Dedifferentiated amniotic fluid mesenchymal stem cell (primary cell): Measurements from ENCODE around the gene AGPAT2.

ENCODE experiments used
- DNase-seq: peaks from one replicate; pipeline ENCODE4 v3.0.0-alpha.2; 2016; ENCODE audit errors: extremely low spot score

The AGPAT2 gene

GRCh38 chr9:136686794-136687711 is at the start of gene AGPAT2:
AGPAT2 (minus strand) TSS chr9:136687457; CDS start chr9:136687357, 100 bp downstream.
- DNase-seq = no peak

- no peak for DNase-seq
These were observed 48.7 kb upstream of the AGPAT2 start for GRCh38 chr9:136735812-136736480.

DNA sequence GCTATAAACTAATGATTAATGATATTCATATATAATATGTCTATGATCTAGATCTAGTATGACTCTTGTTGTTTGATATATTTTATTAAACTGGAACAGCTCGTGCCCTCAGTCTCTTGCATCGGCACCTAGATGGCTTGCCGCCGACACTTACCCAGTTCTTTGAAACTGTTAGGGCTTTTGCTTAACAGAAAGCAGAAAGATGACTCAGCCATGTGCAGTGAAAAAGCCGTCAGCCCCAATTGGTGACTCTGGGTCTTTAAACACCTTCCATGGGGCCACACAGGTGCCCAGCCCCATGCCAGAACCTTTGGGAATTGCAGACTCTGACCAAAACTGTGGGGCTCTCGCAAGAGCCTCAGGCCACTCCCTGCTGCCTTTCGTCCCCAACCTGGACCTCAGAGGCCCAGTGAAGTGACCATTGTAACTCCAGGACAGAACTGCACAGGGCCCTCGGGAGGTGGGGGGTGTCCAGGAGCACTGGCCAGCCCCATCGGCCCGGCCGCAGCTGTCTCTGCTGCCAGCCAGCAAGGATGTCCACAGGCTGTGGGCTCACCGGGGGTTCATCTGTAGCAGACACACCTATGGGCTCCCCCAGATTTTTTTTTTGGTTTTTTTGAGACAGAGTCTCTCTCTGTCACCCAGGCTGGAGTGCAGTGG is 47.7 kb upstream of the AGPAT2 start:
- no peak for DNase-seq

DNA sequence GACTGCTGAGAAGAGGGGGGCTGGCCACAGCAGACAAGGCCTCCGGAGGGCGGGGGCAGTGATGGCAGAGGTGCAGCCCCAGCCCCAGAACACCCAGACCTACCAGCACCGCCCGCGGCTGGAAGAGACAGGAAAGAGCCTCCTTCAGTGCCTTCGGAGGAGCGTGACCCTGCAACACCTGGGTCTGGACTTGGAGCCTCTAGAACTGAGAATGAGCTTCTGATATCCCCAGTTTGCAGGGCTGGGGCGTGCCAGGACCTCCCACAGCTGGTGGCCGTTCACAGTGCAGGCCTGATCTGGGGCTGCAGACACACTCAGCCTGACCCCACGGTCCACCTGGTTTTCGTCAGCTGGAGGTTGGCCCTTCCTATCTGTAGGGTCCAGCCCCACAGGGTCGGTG is 46.4 kb upstream of the AGPAT2 start:
- no peak for DNase-seq

GRCh38 chr9:136732444-136733178 is 45.4 kb upstream of the AGPAT2 start:
- no peak for DNase-seq

DNA sequence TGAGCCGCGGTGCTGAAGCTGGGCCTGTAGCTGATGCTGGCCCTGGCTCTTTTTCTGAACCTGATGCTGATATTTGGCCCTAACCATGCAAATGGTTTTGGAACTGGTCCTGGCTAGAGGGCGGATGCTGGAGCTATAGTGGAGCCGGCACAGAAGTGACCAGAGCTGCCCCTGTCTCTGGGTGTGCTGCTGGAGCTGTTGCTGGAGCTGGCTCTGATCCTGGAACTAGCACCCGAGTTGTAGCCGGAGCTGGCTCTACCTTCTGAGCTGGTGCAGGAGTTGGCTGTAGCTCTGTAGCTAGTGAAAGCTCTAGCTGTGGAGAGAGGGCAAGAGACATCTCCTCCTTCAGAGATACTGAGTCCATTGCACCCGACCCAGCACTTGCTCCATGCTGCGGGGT is 42.7 kb upstream of the AGPAT2 start:
- no peak for DNase-seq

DNA sequence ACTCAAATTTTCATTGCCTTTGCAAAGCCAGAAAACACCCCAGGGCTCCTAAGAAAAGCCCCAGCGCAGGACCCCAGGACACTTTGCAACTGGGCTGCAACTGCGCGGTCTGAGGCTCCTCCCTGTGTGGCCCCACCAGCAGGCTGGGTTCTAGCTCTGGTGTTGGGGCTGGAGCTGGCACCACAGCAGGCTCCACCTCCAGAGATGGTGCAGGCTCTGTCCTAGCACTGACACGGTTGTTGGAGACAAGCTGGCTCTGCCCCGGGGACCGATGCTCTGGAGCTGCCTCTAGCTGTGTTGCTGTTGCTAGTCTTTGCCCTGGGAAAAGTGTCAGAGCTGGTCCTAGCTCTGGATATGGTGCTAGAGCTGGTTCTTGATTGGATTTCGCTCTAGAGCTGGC is 41.9 kb upstream of the AGPAT2 start:
- no peak for DNase-seq

DNA sequence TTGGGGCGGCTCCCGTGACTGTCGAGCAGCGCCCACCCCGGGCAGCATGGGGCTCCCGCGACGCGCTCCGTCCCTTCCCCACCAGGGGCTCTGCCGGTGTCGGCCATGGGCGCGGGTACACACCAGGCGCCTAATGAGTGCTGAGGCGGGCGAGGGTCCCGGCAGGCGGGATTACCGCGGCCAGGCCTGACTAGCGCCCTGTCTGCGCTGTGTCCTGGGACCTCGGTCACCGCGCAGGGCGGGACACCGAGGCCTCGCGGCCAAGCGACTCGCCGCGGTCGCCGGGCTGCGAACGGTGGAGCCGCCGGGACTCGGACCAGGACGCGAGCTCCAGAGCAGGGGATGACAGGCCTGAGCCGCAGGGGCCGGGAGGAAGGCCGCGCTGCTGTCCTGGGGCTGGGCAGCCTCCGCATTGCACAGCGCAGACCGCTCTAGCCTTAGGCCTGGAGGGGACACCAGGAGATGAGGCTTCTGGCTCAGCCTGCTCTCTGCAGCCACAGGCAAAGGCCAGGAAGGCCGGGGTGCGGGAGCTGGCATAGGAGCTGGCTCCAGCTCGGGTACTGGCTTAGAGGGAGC is 41.4 kb upstream of the AGPAT2 start:
- DNase-seq = no peak

DNA sequence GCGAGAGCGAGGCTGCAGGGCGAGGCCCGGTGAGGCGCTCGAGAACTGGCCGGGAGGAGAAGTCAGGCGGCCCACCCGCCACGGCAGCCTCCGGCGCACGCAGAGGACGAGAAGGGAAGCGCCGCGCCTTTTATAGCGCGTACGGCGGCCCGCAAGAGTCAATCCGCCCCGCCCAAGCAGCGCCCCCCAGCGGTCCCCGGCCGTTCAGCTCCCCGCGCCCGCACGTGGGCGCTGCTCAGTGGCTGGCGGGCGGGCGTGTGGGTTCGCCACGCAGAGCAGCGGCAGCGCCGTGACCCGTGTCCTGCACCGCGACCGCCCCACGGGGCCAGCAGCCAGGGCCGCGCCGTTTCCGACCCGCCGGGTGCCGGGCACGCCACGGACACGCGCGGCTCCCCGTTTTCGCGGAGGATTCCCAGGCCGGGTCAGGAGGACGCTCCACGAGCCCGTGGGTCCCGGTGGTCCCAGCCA is 40.9 kb upstream of the AGPAT2 start:
- DNase-seq = peak; percentile 60

DNA sequence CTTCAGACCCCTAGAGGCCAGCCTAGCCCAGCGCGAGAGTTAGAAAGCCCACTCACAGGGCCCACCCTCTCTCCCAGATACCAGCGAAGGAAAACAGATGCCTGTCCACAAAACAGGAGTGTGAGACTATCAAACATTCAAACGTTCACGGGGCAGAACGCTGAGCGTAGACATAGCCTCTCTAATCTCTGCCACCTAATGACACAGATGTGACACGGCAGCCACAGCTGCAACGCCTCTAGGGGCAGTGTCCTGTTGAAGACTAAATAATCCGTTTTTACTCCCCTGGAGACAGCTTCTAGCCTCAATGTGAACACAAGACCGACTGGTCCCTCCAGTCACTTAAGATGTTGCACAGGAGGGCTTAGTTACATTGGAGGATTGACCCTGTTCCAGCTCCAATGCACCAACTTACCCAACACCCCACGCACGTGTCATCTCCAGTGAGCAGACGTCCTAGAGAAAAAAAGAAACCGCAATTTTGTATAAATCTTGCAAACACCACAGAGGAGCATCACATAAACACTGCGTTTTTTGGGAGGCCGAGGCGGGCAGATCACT is 39.5 kb upstream of the AGPAT2 start:
- no peak for DNase-seq

DNA sequence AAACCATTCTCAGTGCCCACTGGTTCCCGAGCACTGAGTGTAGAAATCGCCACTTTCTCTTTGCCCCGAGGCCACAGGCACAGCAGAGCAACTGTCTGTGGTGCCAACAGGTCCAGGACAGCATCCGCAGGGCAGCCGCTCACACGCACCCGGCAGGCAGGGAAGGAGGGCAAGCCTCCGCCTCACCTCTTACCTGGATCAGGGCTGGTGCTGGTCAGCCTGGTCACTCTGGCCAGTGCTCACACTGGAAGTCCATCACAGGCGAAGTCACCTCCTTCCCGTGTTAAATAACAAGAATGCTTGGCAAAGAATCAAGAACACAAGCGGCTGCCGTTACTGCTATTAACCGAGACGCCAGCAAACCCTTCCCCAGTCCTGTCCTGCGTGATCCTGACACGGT is 38.9 kb upstream of the AGPAT2 start:
- DNase-seq = no peak

DNA sequence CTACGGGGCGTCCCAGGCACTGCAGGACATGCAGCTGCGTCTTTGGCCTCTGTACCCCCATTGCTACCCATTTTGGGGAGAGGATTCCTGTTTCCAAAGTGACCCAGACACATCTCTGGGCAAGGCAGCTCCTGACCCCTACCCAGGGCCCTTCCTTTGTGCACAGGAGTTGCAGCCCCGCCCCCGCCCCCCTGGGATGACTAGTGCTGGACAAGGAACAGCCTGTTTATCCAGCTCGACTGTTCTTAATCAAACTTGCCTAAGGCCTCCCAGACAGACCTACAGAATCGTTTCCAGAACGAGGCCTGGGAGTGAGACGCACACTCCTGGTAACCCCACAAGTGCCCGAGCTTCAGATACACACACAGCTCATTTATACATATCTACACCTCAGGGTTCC is 38.4 kb upstream of the AGPAT2 start:
- DNase-seq = peak; percentile 28

GRCh38 chr9:136724772-136725171 is 37.5 kb upstream of the AGPAT2 start:
- no peak for DNase-seq

DNA sequence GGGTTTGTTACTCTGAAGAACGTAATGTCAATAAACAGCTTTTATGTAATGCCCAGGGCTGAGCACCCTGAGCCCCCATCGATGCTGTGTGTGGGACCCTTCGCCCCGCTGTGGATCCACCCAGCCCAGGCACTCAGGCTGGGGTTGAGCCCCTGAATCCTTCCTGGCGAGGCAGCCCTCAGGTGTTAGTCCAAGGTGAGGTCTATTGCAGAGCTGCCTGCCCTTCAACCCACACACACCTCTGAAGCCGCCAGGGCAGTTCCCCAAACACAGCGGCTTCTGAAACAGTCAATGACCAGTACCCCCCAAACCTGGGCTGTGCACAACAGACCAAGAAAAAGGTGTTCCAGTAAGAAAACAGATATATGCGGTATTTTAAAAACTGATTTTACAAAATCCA is 36.7 kb upstream of the AGPAT2 start:
- no peak for DNase-seq

DNA sequence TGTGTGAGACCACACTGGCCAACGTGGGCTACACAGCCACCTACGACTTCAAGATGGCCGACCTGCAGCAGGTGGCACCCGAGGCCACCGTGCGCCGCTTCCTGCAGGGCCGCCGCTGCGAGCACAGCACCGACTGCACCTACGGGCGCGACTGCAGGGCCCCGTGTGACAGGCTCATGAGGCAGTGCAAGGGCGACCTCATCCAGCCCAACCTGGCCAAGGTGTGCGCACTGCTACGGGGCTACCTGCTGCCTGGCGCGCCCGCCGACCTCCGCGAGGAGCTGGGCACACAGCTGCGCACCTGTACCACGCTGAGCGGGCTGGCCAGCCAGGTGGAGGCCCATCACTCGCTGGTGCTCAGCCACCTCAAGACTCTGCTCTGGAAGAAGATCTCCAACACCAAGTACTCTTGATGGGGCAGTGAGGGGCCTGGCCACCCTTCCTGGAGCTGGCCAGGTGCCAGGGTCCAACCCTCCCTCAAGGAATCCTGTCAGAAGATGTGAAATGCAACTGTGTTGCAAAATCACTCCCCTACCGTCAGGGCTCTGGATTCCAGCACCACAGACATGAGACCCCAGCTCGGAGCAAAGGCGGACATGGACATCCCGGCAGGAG is 36.2 kb upstream of the AGPAT2 start:
- no peak for DNase-seq

GRCh38 chr9:136722969-136723356 is 35.7 kb upstream of the AGPAT2 start:
- DNase-seq = no peak

DNA sequence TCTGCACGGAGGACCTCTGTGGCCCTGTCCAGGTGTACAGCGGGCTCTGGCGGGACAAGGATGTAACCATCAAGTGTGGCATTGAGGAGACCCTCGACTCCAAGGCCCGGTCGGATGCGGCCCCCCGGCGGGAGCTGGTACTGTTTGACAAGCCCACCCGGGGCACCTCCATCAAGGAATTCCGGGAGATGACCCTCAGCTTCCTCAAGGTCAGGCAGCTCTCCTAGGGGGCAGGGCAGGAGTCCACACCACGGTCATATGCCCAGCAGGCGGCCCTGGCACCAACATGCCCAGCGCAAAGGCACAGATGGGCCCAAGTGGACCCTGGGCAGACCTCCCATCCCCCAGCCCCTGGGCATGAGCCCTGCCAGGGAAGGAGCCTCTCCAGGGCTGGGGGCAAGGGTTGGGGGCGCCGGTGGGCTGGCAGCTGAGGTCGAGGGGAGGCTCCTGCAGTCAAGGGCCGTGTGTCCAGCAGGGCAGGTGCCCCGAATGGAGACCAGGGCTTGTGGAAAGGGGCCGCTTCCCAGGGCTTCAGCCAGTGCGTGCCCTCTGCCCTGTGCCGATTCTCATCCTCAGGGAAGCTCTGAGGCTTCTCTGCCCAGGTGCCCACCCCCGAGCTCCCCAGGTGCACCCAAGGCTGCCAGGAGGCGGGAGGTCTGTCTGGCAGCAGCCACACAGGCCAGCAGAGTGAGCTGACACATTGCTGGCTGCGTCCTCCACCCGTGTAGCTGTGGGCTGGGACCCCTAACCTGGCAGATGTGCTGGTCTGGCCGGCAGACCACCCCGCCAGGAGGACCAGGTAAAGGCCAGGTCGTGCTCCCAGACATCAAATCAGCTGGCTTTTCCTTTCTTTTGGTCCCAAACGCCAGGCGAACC is 35.1 kb upstream of the AGPAT2 start:
- no peak for DNase-seq

GRCh38 chr9:136721339-136722092 is 34.3 kb upstream of the AGPAT2 start:
- DNase-seq = no peak

DNA sequence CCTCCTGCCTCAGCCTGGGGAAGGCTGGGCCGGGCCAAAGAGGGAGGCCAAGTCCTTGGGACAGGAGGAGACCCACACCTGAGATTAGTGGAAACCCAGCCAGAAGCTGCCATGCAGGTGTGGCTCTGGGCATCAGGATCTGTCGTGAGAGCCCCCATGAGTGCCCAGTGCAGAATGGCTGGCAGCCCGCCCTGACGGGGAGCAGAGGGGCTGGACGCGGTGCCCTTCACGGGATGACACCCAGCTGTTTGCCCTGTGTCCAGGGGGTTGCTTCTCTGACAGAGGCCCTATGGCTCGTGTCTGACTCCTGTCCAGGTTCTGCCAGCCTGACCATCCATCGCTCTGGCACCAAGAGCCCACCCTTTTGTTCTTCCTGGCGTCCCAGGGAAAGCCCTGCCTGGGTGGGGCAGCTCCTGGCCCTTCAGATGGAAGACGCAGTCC is 33.7 kb upstream of the AGPAT2 start:
- DNase-seq = no peak
